ENCODE measurements around the gene GNAT1. TPM values are rescaled to one million over a fixed set of nuclear protein-coding genes. Genes with fewer than 3 reads are reported as not detected.

GNAT1 gene
- not detected in 2 replicates for total RNA-seq

DNA sequence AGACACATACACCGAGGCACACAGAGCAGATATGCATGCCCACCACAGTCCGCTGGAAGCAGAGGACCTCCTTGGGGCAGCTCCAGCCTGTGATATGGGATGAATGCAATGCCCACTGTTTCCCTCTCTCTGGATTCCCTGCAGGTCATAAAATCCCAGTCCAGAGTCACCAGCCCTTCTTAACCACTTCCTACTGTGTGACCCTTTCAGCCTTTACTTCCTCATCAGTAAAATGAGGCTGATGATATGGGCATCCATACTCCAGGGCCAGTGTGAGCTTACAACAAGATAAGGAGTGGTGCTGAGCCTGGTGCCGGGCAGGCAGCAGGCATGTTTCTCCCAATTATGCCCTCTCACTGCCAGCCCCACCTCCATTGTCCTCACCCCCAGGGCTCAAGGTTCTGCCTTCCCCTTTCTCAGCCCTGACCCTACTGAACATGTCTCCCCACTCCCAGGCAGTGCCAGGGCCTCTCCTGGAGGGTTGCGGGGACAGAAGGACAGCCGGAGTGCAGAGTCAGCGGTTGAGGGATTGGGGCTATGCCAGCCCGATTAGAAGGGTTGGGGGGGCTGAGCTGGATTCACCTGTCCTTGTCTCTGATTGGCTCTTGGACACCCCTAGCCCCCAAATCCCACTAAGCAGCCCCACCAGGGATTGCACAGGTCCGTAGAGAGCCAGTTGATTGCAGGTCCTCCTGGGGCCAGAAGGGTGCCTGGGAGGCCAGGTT lies at the start of gene GNAT1:
Gene GNAT1, plus strand, starts transcription at position 675 of the 725 bp plus-strand sequence. CDS start 116 bp downstream, outside the sequence.

DNA sequence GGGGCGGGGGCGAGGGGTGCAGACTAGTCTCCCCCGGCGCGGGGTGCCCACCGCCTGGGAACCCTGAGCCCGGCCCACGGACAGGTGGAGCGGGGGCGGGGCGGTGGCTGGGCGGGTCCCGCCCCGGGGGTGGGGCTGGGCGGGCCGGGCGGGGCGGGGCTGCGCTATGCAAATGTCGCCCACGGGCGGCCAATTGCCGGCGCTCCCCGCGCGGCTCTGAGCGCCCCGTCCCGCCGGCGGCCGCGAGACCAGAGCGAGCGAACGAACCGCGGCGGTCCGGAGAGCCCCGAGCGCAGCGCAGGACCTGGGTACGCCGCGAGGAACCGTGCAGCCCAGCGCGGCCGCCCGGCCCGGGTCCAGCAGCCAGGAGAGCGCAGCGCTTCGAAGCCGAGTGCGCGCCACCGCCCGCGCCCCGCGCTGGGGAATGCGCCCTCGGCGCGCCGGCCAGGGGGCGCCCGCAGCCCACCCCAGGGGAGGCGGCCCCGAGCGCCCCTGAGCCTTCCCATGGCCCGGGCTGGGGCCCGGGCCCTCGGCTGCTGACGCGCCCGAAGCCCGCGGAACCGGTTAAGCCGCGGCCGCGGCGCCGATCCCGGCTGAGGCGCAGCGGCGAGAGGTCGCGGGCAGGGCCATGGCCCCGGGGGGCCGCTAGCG lies 36.4 kb upstream of the GNAT1 start, which contains the start of gene SEMA3F:
Gene SEMA3F, plus strand, starts transcription at position 485 of the 651 bp plus-strand sequence. CDS start 4,299 bp downstream, outside the sequence.

DNA sequence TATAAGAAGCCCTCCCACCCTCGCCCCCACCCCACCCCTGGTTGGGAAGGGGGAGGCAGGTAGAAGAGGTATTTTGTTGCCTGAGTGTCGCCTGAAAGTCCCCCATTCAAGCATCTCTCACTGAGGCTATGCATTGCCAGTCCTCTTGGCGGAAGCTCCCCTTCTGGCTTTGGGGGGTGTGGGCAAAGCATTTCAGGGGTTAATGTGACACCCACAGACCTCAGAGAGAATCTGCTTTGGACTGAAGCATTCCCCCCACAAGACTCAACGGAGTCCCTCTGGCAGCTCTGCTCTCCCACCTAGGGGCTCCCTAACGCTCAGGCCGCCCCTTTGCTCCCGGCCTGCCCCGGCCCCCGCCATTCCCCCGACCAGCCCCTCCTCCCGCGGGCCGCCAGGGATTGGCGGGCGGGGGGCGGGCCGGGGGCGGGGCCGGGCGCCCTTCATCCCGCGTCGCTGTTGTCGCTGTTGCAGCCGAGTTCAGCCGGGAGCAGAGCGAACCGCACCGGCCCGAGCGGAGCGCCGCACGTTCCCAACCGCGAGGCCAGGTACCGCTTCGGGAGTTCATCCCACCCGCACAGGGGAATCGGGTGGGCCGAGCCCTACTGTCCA lies 13.5 kb downstream of the GNAT1 start, which contains the start of gene SLC38A3:
Gene SLC38A3, plus strand, starts transcription at position 468 of the 609 bp plus-strand sequence. CDS start 8,929 bp downstream, outside the sequence.

DNA sequence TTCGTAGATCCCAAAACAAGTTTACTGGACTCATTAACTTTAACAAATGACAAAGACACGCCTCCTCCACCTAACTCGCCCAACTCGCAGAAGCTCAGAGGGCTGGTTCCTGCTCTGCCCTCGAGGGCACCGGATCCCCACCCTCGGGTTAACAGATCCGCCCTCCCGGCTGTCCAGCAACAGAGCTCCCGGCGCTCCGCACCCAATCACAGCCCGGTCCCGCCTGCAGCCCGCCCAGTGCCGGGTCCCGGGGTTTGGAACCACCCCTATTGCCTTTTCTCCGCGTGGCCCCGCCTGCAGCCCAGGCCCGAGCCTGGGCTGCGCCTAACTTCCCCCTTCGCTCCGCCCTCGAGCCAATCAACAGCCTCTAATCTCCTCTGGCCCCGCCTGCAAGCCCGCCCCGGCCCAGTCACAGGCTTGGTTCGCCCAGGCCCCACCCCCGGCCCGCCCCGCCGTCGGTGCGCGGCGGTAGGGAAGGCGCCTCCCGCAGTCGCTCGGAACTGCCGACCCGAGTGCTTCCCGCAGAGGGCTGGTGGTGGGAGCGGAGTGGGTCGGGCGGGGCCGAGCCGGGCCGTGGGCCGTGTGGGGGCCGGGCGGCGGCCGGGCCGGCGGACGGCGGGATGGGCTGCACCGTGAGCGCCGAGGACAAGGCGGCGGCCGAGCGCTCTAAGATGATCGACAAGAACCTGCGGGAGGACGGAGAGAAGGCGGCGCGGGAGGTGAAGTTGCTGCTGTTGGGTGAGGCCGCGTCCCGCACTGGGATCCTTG lies 44.5 kb downstream of the GNAT1 start, which contains the start of gene GNAI2:
Gene GNAI2, plus strand, starts transcription at position 489 of the 768 bp plus-strand sequence. Its CDS starts 132 bp downstream, at position 621.

Other genes starting within 250 kb of the GNAT1 start
- gene RBM5, start 102.7 kb upstream of the GNAT1 start, total RNA-seq: 93.3 and 94.7 TPM in 2 replicates
- 1.7 and 1.9 TPM in 2 replicates for gene SEMA3F, start 36.3 kb upstream of the GNAT1 start, total RNA-seq
- not detected in 2 replicates for gene SLC38A3, start 13.7 kb downstream of the GNAT1 start, total RNA-seq
- gene GNAI2, start 44.6 kb downstream of the GNAT1 start, total RNA-seq: 164 and 291 TPM in 2 replicates
- gene SEMA3B, start 77.5 kb downstream of the GNAT1 start, total RNA-seq: 1.2 and 2.8 TPM in 2 replicates
- under 0.01 TPM in 1 of 2 replicates, not detected in the other for gene LSMEM2, start 87.5 kb downstream of the GNAT1 start, total RNA-seq
- 54.1 and 164 TPM in 2 replicates for gene IFRD2, start 100.8 kb downstream of the GNAT1 start, total RNA-seq
- 5.2 and 6.8 TPM in 2 replicates for gene HYAL3, start 107.8 kb downstream of the GNAT1 start, total RNA-seq
- 2.1 and 3.9 TPM in 2 replicates for gene NAA80, start 107.8 kb downstream of the GNAT1 start, total RNA-seq
- 0.96 and 2.5 TPM in 2 replicates for gene HYAL1, start 112.0 kb downstream of the GNAT1 start, total RNA-seq
- gene HYAL2, start 131.1 kb downstream of the GNAT1 start, total RNA-seq: 60.6 and 83.6 TPM in 2 replicates
- 16.6 and 21.3 TPM in 2 replicates for gene TUSC2, start 136.6 kb downstream of the GNAT1 start, total RNA-seq
- 32.8 and 49.3 TPM in 2 replicates for gene RASSF1, start 149.2 kb downstream of the GNAT1 start, total RNA-seq
- gene ZMYND10, start 154.1 kb downstream of the GNAT1 start, total RNA-seq: 0.58 and 0.85 TPM in 2 replicates
- 24.7 and 25.4 TPM in 2 replicates for gene NPRL2, start 159.2 kb downstream of the GNAT1 start, total RNA-seq
- 34.1 and 46.2 TPM in 2 replicates for gene CYB561D2, start 159.3 kb downstream of the GNAT1 start, total RNA-seq
- 38.3 and 43.1 TPM in 2 replicates for gene TMEM115, start 167.9 kb downstream of the GNAT1 start, total RNA-seq